Glutamatergic neuron (in vitro differentiated cells): ENCODE measurements around the gene ABCG1. TPM values are rescaled to one million over a fixed set of nuclear protein-coding genes. Genes with fewer than 3 reads are reported as not detected.

Source experiments
- DNase-seq: peaks from one replicate; pipeline ENCODE4 v3.0.0; 2022
- H3K27ac Mint-ChIP-seq: one replicate; pipeline ENCODE4 v1.8.0; 2020; ENCODE audit warnings: mild to moderate bottlenecking, mixed read lengths, inconsistent platforms; ENCODE audit not compliant: unreplicated experiment
- H3K27me3 Mint-ChIP-seq: one replicate; pipeline ENCODE4 v1.8.0; 2020; ENCODE audit warnings: mild to moderate bottlenecking, moderate library complexity, mixed read lengths, inconsistent platforms; ENCODE audit not compliant: unreplicated experiment
- H3K36me3 Mint-ChIP-seq: one replicate; pipeline ENCODE4 v1.8.0; 2020; ENCODE audit warnings: mild to moderate bottlenecking, mixed read lengths, inconsistent platforms; ENCODE audit not compliant: unreplicated experiment
- H3K4me1 Mint-ChIP-seq: one replicate; pipeline ENCODE4 v1.8.0; 2020; ENCODE audit warnings: mild to moderate bottlenecking, low read depth, mixed read lengths, inconsistent platforms; ENCODE audit not compliant: unreplicated experiment
- H3K4me3 Mint-ChIP-seq: one replicate; pipeline ENCODE4 v1.8.0; 2020; ENCODE audit warnings: mild to moderate bottlenecking, mixed read lengths, inconsistent platforms; ENCODE audit not compliant: unreplicated experiment
- H3K9me3 Mint-ChIP-seq: one replicate; pipeline ENCODE4 v1.8.0; 2020; ENCODE audit warnings: mild to moderate bottlenecking, moderate library complexity, mixed read lengths, inconsistent platforms; ENCODE audit not compliant: unreplicated experiment
- total RNA-seq: library from RNA; stranded (reverse); fragmentation: NEBNext Ultra II Directional; extraction: Animal tissue kit (Norgen Biotek cat#: 25700); gene quantifications from one replicate; pipeline ENCODE4 v1.2.1, GENCODE V29; 2021; ENCODE audit not compliant: unreplicated experiment
- TF ChIP-seq, protein P1 (sequence below): fragments of 200-600 bp; sonication (generic); IDR thresholded peaks from one replicate; pipeline ENCODE4 v1.5.0; 2021; ENCODE audit not compliant: partially characterized antibody, unreplicated experiment

Gene ABCG1
- total RNA-seq, 1 donor from 2014 or later, result 31.9 TPM

DNA sequence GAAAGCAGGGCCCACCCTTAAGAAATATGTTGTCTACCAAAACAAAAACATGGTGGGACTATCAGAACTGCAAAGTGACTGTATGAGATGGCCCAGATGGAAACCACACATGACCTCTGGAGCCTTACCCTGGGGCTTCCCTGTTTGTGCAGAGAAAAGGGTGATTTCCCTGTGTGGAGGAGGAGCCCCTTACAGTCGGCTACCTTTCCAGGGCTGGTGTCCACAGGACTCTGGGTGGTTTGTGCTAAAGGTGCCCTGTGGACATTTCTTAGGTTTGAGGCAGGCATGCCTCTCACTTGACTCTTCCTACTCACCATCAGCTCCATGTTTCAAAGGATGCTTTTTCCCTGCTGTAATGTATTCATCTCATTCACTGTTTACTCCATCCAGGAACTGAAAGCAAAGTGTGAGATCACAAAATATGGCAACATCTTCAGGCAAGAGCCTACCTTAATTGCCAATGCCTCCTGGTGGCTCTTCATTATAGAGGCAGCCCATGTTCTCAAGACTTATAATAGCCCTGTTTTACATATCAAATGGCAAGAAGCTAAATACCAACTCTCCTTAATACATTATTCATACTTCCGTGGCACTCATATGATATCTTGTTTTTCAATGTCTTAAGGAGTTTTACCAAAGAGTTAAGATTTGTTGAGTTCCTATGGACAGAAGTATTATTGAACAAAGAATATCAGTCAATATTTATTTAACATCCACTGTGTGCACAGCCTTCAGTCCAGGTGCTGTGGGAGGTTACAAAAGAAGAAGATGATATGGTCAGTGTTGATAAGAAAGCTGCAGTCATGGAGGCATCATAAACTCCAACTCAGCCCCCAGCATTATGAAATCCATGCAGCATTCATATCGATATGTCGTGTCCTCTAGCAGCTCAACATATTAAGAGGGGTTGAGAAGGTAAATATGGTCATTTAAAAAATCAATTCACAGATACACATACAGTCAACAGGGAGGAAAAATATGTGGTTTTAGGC lies 111.7 kb downstream of the ABCG1 start:
- Mint-ChIP-seq H3K27me3 (no peaks in the 10 kb centered on the region), H3K36me3 (peaks cover 22% of the 10 kb centered on the region), H3K4me1 (no peaks in the 10 kb centered on the region), H3K27ac (no peak overlapping the region), H3K4me3 (no peak overlapping the region), H3K9me3 (no peaks in the 10 kb centered on the region)
- TF ChIP-seq, protein P1, sequence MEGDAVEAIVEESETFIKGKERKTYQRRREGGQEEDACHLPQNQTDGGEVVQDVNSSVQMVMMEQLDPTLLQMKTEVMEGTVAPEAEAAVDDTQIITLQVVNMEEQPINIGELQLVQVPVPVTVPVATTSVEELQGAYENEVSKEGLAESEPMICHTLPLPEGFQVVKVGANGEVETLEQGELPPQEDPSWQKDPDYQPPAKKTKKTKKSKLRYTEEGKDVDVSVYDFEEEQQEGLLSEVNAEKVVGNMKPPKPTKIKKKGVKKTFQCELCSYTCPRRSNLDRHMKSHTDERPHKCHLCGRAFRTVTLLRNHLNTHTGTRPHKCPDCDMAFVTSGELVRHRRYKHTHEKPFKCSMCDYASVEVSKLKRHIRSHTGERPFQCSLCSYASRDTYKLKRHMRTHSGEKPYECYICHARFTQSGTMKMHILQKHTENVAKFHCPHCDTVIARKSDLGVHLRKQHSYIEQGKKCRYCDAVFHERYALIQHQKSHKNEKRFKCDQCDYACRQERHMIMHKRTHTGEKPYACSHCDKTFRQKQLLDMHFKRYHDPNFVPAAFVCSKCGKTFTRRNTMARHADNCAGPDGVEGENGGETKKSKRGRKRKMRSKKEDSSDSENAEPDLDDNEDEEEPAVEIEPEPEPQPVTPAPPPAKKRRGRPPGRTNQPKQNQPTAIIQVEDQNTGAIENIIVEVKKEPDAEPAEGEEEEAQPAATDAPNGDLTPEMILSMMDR, result no peak
- no peak for DNase-seq

DNA sequence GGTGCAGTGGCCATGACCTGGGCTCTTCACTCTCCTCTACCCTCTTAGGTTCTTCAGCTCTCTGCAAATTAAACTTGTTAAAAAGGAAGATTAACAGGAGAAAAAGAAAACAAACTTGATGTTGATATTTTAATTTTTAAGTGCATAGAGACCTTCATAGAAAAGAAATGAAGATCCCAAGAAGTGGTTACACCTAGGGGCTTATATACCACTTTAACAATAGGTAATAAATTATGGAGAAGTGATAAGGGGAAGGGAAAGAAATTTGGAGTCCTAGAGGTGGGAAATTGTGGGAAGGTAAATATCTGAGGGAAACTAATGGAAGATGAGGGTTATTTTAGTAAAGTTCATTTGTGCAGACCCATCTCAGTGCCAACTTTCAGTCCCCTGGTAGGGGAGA lies 112.7 kb downstream of the ABCG1 start:
- no peak overlapping the region for H3K4me3 Mint-ChIP-seq
- no peak overlapping the region for H3K27ac Mint-ChIP-seq
- H3K9me3 Mint-ChIP-seq, result no peaks in the 10 kb centered on the region
- TF ChIP-seq, protein P1, result no peak
- no peaks in the 10 kb centered on the region for H3K4me1 Mint-ChIP-seq
- no peak for DNase-seq
- H3K36me3 Mint-ChIP-seq, result peaks cover 22% of the 10 kb centered on the region
- no peaks in the 10 kb centered on the region for H3K27me3 Mint-ChIP-seq

DNA sequence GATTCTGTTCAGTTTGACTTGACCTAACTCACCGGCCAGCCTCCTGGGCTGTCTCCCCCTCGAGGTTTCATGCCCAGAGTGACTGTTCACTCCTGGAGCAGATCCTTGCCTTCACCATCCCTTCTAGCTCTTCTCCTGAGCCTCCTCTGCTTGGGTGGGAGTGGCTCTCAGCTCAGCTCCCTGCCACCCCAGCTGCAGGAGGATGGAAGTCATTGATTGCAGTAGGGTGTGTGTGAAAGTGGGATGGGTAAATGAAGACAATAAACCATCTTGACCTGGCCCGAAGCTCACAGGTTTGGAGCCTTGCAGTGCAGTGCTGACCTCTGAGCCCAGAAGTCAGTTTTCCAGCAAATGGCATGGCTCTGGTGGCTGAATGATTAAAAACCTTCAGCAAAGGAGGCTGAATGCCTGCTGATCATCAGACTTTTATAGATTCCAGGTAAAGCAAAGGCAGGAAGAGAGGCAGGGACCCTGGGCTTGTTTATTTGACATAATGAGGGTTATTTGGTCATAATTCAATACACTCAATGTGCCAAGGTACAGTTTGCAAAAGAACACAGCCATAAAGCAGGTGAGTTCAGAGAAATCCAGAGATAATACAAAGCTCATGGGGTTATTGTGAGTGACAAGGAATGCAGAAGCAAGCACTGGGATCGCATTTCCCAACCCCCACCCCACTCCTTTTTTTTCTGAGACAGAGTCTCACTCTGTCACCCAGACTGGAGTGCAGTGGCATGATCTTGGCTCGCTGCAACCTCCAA lies 113.8 kb downstream of the ABCG1 start:
- no peak overlapping the region for H3K4me3 Mint-ChIP-seq
- H3K9me3 Mint-ChIP-seq, result no peaks in the 10 kb centered on the region
- TF ChIP-seq, protein P1, result no peak
- no peak for DNase-seq
- H3K36me3 Mint-ChIP-seq, result peaks cover 22% of the 10 kb centered on the region
- H3K4me1 Mint-ChIP-seq, result peaks cover 3% of the 10 kb centered on the region
- H3K27ac Mint-ChIP-seq, result no peak overlapping the region
- no peaks in the 10 kb centered on the region for H3K27me3 Mint-ChIP-seq

DNA sequence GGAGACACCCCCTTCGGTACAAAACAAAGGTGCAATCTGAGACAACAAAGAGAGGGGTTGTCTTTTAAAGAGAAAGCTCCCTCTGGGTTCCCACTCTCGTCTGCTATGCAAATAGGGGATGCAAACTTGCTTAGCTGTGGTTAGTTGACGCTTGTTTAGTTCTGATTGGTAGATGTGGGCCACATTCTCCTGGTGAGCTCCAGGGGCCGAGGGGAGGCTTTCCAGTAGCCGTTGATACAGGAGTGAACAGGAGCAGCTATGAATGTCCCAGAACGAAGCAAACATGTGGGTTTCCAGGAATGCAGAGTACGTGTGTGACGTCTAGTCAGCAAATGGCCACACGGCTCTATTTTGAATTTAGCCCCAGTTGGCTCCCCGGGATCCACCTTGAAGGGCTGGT lies 117.1 kb downstream of the ABCG1 start:
- DNase-seq, result no peak
- Mint-ChIP-seq H3K27me3 (no peaks in the 10 kb centered on the region), H3K9me3 (no peaks in the 10 kb centered on the region), H3K4me1 (peaks cover 18% of the 10 kb centered on the region), H3K36me3 (peaks cover 16% of the 10 kb centered on the region), H3K4me3 (no peak overlapping the region), H3K27ac (no peak overlapping the region)
- TF ChIP-seq, protein P1, result no peak
